ENCODE measurements around the gene CACNG8.

GRCh38 chr19:53961523-53962356, 997 bp upstream of the CACNG8 start:
- TF ChIP-seq CTCF (conservative IDR thresholded peaks at IDR 0.05): no peak
- TF ChIP-seq ZFX (IDR thresholded peaks at IDR 0.05): no peak
